Glomerular endothelial cell (primary cell): ENCODE data around the gene EMC9. TPM values are rescaled to one million over a fixed set of nuclear protein-coding genes. Genes with fewer than 3 reads are reported as not detected.
A peak's percentile ranks its signal among the peaks of the same experiment; 100 is the strongest.

Experiments used
- DNase-seq: peaks from one replicate; pipeline ENCODE4 v3.0.0-alpha.2; 2011; ENCODE audit warnings: low read depth, low spot score; ENCODE audit errors: extremely low read depth
- total RNA-seq: library from RNA; depleted of rRNA; stranded (reverse); fragments of >200 nt; gene quantifications from 2 replicates; pipeline ENCODE4 v1.2.3, GENCODE V29; 2015

EMC9 gene
- total RNA-seq, 1 donor from 2014 or later: 12.3 TPM

DNA sequence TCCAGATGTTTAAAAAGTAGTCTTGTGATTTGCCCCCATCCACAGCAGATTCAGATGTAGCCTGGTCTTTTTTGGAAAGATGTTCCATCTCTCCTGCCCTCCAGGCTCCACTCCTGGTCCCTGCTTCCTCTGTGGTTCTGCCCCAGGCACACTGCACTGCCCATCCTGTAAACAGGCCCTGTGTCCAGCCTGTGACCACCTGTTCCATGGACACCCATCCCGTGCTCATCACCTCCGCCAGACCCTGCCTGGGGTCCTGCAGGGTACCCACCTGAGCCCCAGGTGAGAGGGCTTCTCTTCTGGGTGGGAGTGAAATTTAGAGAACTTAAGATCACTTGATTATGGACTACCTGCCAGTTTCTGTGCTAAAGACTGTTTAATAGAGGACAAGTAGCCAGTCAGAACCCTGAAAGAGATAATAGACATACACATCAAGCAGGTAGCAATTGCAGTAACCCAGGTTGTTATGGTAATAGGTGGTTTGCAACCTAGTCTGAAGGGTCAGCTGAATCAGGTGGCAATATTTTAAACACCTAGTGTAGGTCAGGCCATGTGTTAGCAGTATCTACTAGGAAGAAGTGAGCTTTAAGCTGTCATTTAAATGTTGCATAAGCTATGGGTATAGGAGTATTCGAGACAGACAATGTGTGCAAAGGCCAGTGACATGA is 8.0 kb upstream of the EMC9 start:
- DNase-seq: no peak

DNA sequence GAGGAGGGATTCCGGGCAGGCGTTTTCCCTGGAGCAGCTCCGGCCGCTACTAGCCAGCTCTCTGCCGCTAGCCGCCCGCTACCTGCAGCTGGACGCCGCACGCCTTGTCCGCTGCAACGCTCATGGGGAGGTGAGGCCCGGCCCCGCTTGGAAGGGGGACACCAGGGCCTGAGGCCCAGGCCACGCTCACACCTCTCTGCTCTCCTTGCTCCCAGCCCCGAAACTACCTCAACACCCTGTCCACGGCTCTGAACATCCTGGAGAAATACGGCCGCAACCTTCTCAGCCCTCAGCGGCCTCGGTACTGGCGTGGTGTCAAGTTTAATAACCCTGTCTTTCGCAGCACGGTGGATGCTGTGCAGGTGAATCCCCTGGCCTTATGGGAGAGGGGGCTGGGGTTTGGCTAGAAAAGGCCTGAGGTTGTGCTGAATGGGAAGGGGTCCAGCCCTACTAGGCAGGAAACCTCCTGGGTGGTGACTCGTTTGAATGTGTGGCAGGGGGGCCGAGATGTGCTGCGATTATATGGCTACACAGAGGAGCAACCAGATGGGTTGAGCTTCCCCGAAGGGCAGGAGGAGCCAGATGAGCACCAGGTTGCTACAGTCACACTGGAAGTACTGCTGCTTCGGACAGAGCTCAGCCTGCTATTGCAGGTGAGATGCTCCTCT is 6.5 kb upstream of the EMC9 start:
- DNase-seq: no peak

DNA sequence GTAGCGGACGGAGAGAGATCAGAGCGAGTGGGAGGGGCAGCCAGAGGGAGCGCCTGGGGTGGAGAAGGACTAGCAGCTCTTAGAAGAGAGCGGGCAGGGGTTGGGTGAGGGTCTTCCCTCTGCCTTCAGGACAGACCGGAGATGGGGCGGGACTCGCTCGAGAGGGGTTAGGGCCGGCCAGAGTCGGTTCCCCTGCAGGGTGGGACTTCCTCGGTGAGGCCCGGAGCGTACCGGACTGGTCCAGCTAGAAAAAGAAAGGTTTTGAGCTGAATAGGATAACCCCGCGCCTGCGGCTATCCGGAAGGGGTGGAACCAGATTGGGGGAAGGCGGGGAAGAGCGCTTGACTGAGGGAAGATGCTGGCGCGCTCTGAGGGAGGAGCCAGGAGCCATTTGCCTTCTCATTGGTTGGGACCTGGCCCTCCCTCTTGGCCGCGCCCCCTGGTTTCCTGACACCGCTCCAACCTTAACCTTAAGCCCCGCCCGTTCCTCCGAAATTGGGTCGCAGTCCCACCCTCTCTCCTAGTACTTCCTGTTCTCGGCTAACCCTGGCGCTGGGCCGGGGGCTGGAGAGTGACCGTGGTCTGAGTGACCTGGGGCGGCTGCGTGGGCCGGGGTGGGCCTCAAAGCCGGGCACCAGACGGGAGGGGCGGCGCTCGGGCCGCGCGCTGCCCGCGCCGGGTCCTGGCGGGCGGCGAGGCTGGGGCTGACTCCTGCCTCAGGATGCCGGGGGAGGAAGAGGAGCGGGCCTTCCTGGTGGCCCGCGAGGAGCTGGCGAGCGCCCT is 5.8 kb upstream of the EMC9 start, which contains the start of gene RNF31:
RNF31 (plus strand) TSS at position 521 of the 783 bp plus-strand sequence; CDS start at position 722, 201 bp downstream.
- peak; percentile 71 for DNase-seq

DNA sequence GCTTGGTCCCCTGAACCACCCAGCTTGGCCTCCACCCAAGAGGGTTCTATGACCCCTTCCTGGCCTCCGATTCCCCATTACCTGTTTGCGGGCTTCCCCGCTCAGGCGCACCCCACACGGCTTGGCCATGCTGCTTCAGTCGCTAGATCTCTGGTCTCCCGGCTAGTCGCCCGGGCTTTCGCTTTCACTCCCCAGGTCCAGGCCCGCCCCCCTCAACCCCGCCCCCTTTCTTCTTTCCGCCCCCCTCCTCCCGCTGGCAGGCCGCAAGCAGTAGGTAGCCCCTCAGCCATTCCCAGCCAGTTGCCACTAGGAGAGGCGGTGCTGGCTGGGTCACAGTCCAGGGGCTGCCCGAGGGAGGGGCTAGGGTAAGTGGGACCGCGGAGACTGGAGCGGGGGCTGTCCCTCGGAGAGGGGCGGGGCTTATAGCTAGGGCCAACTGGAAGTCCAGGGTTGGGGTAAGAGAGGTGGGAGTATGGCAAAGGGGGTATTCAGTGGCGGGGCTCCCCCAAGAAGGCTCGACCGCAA is 5.1 kb upstream of the EMC9 start, which contains the start of gene PSME2:
PSME2 (minus strand) TSS at position 158 of the 525 bp plus-strand sequence; CDS start at position 129, 29 bp downstream.
- DNase-seq: peak; percentile 65

DNA sequence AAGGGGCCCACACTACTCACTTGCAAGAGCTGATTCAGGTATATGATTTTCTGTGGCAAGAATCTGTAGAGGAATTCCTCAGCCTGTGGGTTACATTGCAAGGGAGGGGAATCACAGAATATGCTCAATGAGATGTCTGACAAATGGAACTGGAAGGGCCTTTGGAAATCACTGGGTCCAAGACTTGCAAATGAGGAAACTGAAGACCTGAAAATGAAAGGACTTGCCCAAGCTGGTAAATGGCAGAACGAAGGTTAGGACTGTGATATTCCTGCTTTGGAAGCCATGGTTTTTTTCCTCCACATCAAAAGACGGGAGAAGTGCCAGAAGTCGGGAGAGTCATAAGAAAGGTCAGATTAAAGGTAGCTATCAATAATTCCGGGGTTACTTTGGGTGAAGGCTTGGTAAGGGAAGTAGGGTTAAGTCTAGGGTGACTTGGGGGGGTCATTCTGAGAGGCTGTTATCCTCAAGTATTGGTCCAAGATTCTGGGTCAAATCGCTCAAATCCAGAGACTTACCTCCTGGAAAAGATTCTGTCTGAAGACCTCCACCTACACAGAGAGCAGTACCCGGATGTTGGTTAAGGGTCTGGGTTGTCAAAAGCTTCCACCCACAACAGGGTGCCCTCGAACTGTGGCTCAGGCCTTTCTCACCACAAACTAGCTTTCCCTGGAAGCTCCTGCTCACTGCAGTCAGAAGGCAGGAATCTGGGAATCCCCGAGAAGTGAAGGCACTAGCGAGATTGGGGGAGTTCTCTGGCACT is 4.5 kb upstream of the EMC9 start:
- peak; percentile 16 for DNase-seq

DNA sequence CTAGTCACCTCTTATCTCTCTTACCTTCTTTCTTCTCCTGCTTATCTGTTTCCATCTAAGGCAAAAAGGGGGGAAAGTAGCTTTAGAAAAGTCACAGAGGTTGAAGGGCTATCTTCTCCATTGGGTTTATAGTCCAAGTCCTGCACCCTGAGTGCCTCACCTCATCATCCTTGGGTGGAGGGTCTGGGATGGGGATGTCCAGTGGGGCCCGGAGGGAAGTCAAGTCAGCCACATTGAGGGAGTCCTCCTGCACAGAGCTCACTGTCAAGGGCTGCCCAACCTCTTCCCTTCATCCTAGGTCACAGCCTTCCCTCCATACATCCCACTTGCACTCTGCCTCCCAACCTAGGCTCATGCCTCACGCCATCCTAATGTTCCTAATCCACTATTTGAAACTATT is 3.8 kb upstream of the EMC9 start:
- DNase-seq: no peak

DNA sequence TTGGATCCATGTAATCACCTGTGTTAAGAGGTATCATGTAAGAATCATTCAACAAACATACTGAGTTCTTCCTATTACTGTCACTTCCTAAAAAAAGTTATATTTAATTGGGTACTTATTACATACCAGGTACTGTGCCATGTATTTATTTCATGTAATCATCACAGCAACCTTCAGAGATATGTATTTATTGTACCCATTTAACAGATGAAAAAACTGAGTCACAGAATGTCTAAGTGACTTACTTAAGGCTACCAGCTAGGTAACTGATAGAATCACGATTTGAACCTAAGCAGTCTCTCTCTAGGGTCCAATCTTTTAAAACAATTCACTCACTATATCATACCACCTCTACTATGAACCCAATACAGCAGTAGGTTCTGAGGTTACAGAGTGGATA is 3.1 kb upstream of the EMC9 start:
- no peak for DNase-seq

DNA sequence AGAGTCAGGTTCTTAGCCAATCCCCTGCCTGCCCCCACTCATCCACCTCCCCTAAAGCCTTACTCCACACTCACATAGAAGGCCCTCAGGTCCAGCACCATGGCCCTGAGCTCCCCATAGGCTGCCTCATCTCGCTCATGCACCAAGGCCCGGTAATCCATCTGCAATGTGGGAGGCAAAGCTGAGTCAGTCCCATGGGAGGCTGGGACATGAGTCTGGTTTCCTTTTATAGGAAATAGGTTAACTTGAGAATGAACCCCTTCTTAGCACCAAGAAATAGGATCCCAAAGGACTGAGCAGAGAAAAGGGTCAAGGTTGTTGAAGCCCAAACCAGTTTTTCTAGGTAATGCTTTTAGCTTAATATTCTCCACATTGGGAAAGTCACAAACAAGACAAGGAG is 2.1 kb upstream of the EMC9 start:
- no peak for DNase-seq

DNA sequence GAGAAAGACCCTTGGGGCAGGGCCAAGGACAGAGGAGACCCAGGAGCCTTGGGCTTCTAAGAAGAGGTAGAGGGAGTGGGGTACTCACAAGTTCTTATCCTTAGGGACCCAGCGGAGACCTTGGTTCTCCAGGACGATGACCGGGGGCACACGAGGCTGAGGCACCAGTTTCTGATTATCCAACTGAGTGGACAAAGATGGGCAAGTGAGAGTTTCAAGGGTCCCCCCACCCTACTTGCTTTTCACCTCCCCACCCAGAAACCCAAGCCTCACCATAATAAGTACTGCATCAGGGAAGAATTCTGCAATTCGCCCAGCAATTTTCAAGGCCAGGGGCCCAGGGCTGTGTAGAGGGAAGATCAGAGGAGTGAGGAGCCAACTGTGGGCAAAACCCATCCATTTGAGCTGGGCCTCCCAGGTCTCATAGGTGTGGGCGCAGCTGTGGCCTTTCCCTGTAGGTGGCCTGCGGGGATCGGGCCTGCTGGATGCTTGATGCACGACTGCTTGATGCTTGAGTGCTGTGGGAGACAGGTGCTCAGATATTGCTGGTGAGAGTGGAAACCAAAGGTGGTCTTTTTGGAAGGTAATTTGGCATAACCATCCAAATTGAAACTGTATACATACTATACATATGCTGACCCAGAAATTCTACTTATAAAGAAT is 2.0 kb downstream of the EMC9 start:
- no peak for DNase-seq

DNA sequence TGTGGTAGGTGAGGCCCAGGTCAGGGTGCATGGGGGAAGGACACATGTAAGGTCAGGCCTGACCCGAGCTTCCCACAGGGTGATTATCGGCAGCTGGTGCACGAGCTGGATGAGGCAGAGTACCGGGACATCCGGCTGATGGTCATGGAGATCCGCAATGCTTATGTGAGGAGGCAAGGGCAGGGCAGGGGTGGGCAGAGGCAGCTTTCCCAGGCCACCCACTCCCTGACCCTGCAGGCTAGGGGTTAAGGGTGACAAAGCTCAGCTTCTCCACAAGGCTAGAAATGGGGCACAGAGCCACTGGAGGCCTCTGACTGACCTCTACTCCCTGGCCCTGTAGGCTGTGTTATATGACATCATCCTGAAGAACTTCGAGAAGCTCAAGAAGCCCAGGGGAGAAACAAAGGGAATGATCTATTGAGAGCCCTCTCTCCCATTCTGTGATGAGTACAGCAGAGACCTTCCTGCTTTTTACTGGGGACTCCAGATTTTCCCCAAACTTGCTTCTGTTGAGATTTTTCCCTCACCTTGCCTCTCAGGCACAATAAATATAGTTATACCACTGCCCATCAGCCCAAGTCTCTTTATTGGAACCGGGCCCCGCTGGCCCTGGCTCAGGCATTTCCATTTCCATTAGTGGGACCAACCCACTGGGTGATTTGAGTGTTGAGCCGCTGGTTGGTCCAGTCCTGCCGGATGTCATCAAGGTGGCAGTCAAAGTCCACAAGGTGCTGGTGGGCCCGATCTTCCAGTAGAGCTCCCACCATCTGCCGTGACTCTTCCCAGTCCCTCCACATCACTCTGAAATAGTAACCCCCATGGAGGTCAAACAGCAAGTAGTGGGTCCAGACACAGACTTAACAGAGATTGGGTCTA is 2.8 kb downstream of the EMC9 start:
- no peak for DNase-seq

DNA sequence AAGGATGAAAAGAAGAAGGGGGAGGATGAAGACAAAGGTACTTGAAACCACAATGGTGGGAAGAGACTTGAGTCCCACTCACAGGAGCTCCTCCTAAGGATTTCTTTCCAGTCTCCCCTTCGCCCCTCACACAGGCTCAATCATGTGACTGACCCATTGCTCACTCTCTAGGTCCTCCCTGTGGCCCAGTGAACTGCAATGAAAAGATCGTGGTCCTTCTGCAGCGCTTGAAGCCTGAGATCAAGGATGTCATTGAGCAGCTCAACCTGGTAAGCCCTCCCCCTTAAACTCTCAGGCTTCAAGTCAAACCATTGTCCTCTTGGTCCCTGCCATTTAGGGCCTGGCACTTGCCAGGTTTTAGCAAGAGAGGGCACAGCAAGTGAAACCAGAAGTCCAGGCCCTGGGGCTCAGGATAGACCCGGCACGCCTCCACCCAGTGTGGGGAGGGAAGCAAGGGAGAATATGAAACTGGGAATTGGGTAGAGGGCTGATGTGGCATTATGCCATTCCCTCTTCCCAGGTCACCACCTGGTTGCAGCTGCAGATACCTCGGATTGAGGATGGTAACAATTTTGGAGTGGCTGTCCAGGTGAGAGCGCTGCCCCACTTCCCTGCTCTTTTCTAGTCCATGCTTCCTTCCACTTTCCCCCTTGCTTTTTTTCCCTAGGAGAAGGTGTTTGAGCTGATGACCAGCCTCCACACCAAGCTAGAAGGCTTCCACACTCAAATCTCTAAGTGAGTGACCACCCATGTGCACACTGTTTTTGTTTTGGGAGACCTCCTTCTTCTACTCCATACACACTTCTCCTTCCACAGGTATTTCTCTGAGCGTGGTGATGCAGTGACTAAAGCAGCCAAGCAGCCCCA is 3.6 kb downstream of the EMC9 start:
- no peak for DNase-seq

DNA sequence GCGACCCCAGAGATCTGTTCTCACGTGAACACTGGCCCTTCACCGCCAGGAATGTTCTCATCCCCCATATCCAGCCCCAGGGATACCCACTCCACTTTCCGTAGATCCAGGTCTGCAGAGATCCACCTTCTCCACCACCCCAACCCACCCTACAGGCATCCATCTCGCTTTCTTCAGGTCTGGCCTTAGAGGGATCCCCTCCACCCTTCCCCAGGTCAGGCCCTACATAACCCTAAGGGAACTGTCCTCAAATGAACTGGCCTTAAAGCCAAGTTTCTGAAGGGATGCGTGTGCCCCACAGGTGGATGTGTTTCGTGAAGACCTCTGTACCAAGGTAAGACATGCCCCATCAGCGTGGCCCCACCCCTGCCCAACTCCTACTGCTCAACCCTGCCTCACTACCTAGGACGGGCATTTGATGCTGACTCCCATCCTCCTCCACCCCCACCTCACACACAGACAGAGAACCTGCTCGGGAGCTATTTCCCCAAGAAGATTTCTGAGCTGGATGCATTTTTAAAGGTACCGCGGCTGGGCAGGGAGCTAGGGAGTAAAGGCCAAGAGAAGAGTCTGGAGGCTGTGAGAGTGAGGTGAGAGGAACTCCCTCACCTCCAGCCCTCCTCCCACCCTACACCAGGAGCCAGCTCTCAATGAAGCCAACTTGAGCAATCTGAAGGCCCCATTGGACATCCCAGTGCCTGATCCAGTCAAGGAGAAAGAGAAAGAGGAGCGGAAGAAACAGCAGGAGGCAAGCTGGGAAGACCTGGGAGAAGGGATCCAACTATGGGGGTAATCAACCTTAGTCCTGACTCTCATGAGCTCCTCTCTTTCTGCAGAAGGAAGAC is 4.5 kb downstream of the EMC9 start:
- DNase-seq: no peak

DNA sequence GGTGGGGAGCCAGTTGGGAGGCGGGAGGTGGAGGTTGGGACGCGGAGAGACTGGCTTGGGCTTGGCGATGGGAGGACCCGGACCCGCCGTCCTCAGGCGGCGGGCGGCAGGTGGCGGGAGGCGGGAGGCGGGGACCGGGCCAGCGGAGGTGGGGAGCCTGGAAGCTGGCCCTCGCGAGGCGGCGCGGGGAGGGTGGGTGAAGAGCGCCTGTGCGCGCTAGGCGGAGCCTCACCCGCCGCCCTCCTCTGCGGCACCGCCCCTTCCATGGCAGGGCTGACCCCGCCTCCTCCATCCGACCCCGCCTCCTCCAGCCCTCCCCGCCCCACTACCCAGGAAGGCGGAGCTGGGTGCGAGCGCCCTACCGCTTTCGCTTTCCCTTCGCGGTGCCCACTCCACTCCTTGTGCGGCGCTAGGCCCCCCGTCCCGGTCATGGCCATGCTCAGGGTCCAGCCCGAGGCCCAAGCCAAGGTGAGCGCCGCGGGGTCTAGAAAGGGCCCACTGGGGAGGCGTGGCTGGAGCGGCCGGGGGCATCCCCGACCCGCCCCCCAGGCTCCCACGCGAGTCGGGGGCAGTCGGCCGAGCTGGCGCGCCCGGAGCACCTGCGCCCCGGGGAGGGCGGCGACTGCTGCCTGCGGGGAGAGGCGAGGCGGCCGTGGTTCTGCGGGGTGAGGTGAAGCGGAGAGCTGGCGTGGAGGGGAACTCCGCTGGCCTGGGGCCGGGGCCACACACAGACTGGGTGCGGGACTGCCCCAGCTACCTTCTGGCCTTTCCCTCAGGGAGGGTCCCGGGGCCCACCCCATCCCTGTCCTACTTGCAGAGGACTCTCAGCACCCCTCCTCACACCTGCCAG is 5.3 kb downstream of the EMC9 start, which contains the start of gene PSME1:
PSME1 (plus strand) TSS at position 361 of the 850 bp plus-strand sequence; CDS start at position 430, 69 bp downstream.
- no peak for DNase-seq

DNA sequence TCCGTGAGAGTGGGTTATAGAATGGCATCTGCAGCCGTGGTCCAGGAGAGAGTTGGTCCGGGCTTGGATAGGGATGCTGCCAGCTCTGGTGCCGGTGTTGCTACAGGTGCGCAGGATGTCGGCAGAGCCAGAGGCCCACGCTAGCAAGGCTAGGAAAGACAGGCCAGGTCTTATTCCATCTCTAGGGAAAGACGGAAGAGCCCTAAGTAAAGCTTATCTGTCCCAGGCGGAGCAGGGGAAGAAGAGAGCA is 5.9 kb downstream of the EMC9 start:
- DNase-seq: no peak

DNA sequence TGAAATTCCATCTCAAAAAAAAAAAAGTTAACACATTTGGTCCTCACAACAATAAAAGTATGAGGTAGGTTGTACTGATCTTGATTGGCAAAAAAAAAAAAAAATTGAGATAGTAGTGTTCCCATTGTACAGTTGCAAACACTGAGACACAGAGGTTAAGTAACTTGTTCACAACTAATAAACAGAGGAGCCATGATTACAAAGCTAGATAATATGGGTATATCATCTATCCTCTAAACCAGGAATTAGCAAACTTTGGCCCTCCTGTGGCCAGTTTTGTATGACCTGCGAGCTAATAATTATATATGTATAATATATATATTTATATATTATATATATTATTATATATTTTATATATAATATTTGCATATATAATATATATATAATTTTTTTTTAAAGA is 7.7 kb downstream of the EMC9 start:
- no peak for DNase-seq

DNA sequence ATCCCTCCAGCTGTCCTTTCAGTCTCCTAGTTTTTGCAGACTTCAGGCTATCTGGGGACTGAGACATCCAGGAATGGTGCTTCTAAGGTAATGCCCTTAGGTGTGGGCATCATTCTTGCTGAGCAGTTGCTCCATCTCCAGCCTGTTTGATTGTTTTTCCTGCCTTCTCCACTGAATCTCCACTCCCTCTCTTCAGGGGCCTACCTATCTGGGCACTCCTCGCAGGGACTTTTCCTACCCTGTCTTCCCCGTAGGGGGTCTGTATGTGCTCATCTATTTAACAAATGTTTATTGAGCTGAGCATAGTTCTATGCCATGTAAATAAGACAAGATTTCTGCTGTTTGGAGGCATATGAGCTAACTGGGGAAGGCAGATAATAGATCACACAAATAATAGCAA is 8.4 kb downstream of the EMC9 start:
- no peak for DNase-seq
